GM12801 (cell line): Measurements from ENCODE around the gene UBE2C.

Experiments used
- TF ChIP-seq, protein P1 (sequence below): IDR thresholded peaks from one replicate; pipeline ENCODE4 v1.5.1; 2011; ENCODE audit warnings: control low read depth; ENCODE audit not compliant: insufficient read length; ENCODE audit errors: extremely low read depth

Gene UBE2C

DNA sequence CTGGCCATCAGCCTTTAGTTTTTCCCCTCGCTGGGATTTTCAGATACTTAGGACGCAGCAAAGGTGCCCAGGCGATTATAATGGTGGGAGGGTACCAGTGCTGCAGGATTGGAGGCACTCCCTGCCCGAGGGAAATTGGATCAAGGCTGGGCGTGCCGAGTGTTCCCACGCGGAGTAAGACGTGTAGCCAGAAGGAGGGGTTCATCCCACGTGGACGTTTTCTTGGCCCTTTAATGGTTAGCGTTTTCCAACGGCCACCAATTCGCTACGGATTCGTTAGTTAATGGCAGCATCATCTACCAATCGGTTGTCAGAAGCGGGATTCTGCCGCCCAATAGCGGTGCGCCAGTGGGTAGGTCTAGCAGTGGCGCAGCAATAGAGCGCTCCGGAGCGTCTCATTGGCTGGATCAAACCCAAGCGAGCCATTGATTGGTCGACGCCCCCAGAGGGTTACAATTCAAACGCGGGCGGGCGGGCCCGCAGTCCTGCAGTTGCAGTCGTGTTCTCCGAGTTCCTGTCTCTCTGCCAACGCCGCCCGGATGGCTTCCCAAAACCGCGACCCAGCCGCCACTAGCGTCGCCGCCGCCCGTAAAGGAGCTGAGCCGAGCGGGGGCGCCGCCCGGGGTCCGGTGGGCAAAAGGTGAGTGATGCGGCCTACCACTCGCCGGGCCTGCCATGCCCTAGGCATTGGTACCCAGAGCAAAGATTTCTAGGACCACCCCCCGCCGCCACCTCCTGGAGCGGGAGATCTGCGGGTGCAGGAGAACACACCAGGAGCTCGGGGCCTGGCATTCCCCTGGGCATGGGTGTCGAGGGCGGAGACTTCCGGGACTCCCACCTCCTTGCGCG, at the start of gene UBE2C:
Gene UBE2C, plus strand, starts transcription at position 488 of the 849 bp plus-strand sequence. Its CDS starts 52 bp downstream, at position 540.
- TF ChIP-seq, protein P1, sequence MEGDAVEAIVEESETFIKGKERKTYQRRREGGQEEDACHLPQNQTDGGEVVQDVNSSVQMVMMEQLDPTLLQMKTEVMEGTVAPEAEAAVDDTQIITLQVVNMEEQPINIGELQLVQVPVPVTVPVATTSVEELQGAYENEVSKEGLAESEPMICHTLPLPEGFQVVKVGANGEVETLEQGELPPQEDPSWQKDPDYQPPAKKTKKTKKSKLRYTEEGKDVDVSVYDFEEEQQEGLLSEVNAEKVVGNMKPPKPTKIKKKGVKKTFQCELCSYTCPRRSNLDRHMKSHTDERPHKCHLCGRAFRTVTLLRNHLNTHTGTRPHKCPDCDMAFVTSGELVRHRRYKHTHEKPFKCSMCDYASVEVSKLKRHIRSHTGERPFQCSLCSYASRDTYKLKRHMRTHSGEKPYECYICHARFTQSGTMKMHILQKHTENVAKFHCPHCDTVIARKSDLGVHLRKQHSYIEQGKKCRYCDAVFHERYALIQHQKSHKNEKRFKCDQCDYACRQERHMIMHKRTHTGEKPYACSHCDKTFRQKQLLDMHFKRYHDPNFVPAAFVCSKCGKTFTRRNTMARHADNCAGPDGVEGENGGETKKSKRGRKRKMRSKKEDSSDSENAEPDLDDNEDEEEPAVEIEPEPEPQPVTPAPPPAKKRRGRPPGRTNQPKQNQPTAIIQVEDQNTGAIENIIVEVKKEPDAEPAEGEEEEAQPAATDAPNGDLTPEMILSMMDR = no peak

DNA sequence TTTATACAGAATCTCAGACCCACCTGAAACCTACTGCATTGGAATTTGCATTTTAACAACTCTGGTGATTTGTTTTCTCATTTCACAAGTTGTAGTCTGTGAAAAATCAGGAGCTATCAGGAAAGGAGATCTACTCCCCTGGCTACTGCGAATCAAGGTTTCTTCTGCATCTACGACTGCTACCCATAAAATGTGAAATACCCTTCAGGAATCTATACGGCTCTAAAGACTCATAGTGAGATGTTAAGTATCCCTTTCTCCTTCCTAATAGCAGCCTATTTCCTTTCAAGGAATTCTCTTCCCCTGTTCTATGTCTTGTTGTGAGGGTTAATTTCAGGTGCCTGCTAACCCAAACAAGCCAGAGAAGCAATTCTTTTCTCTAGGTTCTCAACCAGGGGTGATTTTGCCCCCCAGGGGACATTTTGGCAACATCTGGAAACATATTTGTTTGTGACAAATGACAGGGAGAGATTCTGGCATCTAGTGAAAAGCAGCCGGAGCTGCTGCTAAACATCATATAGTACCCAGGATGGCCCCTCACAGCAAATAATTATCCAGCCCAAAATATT, 47.1 kb upstream of the UBE2C start:
- TF ChIP-seq, protein P1 = no peak

DNA sequence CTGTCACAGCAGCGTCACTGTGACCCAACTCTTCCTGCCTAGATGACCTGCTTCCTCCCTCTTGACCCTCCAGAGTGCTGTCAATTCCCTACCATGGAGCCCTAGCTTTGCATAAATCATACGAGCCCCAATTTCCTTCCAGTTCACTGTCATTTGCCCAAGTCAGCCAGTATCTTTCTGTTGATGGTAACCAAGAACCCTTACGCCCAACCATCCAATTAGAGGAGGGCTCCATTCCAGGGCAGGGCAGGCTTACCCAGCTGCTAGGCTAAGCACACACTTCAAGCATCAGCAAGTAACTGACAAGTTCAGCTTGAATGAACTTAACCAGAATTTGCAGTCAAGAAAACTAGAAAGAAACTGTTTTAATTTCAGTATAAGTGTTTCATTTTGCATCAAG, 46.5 kb upstream of the UBE2C start:
- TF ChIP-seq, protein P1 = no peak

DNA sequence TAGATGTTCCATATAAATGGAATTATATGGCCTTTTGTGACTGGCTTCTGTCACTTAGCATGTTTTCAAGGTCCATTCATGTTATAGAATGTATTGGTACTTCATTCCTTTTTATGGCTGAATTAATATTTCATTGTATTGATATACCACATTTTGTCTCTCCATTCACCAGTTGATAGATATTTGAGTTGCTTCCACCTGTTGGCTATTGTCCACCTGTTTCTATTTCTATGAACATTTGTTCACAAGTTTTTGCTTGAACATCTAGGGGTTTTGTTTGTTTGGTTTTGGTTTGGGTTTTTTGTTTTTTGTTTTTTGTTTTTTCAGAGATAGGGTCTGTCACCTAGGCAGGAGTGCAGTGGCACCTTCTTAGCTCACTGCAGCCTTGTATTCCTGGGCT, 44.0 kb upstream of the UBE2C start:
- TF ChIP-seq, protein P1 = no peak

DNA sequence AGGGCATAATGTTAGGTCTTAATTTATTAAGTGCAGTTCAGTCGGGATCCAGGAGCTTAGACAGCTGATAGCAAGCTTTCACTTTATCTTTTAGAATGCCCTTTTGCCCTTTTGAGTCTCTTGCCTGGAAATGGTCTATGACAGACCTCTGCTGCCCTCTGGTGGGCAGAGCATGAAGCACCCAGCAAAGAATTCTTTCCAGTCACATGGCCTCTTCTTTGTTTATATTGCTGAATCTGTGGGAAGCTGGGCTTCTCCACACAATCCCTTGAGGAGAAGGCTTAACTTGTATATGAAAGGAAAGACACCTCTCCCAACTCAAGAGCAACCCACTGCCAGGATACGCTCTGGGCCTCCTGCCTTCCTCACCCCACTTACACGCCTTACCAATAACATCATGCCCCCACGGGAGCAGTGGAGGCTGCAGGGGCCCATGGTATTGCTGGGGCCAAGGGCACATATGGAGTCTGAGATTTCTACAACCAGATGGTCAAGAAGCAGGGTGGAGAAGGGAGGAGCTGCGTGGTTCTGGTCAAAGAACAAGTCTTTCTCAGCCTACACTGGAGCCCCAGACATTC, 41.2 kb upstream of the UBE2C start:
- TF ChIP-seq, protein P1 = peak; percentile 45

DNA sequence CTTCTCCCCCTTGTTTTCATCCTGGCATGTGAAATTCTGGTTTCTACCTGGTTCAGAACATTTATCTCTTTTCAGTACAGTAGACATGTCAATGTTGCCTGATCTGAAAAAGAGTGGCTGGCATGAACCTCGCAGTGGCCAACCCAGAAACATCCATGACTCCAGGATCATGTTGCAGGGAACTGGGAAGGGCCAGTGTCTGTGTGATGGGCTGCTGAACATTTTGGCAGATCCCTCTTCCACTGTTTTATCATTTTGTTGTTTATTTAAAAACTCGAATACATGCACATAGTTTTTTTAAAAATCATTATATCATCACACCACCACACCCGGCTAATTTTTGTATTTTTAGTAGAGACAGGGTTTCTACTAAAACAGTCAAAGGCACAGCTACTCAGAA, 39.8 kb upstream of the UBE2C start:
- TF ChIP-seq, protein P1 = no peak

DNA sequence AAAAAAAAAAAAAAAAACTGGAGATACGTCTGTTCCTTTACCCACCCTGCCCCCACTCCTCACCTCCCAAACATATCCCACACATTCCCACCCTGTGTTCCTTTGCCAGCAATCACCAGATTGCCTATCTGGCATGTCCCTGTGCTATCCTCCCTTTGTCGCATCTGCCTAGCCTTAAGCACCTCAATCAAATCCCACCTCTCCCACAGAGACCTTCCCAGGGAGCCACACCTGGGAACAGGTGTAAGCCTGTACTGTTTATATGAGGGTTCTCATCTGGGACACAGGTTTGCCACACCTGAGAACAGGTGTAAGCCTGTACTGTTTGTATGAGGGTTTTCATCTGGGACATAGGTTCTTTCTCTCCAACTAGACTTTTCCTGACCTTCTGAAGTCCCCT, 37.5 kb upstream of the UBE2C start:
- TF ChIP-seq, protein P1 = no peak
